GM10248 (cell line): Measurements from ENCODE around the gene DUSP10.

Source experiments
- CTCF ChIA-PET: fragments of 300-600 bp; sonication (Branson Sonifier 250); formaldehyde crosslinking; extraction: SDS; loops from one replicate; lab custom pipeline; 2021; ENCODE audit warnings: antibody characterized with exemption; lab: Yijun Ruan, JAX
- POLR2A ChIA-PET: fragments of 350-650 bp; sonication (Branson Sonifier 250); formaldehyde crosslinking; extraction: SDS; loops from one replicate; lab custom pipeline; 2020; ENCODE audit warnings: antibody characterized with exemption; lab: Yijun Ruan, JAX
- DNase-seq: peaks from one replicate; pipeline ENCODE4 v3.0.0; 2012; ENCODE audit errors: extremely low spot score
- CTCF ChIP-seq: IDR thresholded peaks from 2 replicates; pipeline ENCODE4 v1.5.1; 2012; ENCODE audit warnings: mild to moderate bottlenecking, low read depth; ENCODE audit errors: extremely low read depth, missing control alignments, control extremely low read depth

The DUSP10 gene

GRCh38 chr1:221715321-221716169 is 26.3 kb downstream of the DUSP10 start:
- DNase-seq: no peak
- TF ChIP-seq CTCF: no peak
- ChIA-PET CTCF (interaction anchor here (1.0 to 10.7 kb wide), 5 partner anchors 8 to 29 kb away, joined by 3 to 93 read pairs (median 4); partner anchors contain the start of gene DUSP10), POLR2A (interaction anchor here (1.0 kb wide), 1 partner anchor 26 kb away, joined by 4 read pairs; the partner anchor contains the start of gene DUSP10)

- TF ChIP-seq CTCF: no peak
- CTCF ChIA-PET: interaction anchor here (1.0 to 10.7 kb wide), 5 partner anchors 9 to 30 kb away, joined by 3 to 93 read pairs (median 4); partner anchors contain the start of gene DUSP10
- POLR2A ChIA-PET: interaction anchor here (1.0 to 2.3 kb wide), 2 partner anchors 24 to 27 kb away, joined by 4 to 9 read pairs (median 4); partner anchors contain the start of gene DUSP10
- no peak for DNase-seq
These were observed 27.4 kb downstream of the DUSP10 start for GRCh38 chr1:221714227-221715152.

- POLR2A ChIA-PET: interaction anchor here (0.6 to 2.3 kb wide), 7 partner anchors 11 to 254 kb away, joined by 3 to 11 read pairs (median 4); partner anchors contain the start of gene DUSP10
- peak; percentile 28 for DNase-seq
- no peak for TF ChIP-seq CTCF
- CTCF ChIA-PET: interaction anchor here (1.3 to 10.7 kb wide), 3 partner anchors 10 to 43 kb away, joined by 3 to 93 read pairs (median 8); no protein-coding TSS in a partner anchor
These were observed 29.0 kb downstream of the DUSP10 start for GRCh38 chr1:221712776-221713431.

- ChIA-PET CTCF (interaction anchor here (1.3 to 10.7 kb wide), 2 partner anchors 11 to 43 kb away, joined by 3 to 93 read pairs; no protein-coding TSS in a partner anchor), POLR2A (interaction anchor here (0.5 to 2.3 kb wide), 5 partner anchors 10 to 30 kb away, joined by 3 to 11 read pairs (median 6); partner anchors contain the start of gene DUSP10)
- DNase-seq: peak; percentile 54
- no peak for TF ChIP-seq CTCF
These were observed 29.6 kb downstream of the DUSP10 start for GRCh38 chr1:221712198-221712684.

GRCh38 chr1:221711656-221712055 is 30.2 kb downstream of the DUSP10 start:
- CTCF ChIA-PET: interaction anchor here (1.3 to 10.7 kb wide), 2 partner anchors 12 to 44 kb away, joined by 3 to 93 read pairs; no protein-coding TSS in a partner anchor
- no peak for TF ChIP-seq CTCF
- no peak for DNase-seq
- POLR2A ChIA-PET: interaction anchor here (0.5 to 2.2 kb wide), 4 partner anchors 12 to 30 kb away, joined by 3 to 11 read pairs (median 5); partner anchors contain the start of gene DUSP10
